PFSK-1 (cell line): ENCODE measurements around the gene COX7A2.

ENCODE experiments used
- FOXP2 ChIP-seq: optimal IDR thresholded peaks from 2 replicates; pipeline ENCODE3; 2011; ENCODE audit warnings: borderline replicate concordance, control low read depth, inconsistent platforms; ENCODE audit not compliant: insufficient read depth; ENCODE audit errors: extremely low read length, extremely low read depth
- POLR2AphosphoS5 ChIP-seq: IDR thresholded peaks from 2 replicates; pipeline ENCODE4 v1.6.1; 2012; ENCODE audit warnings: low read depth, mild to moderate bottlenecking, control low read depth, low read length, moderate library complexity
- REST ChIP-seq, 2 experiments: IDR thresholded peaks; 2 replicates each; pipeline versions ENCODE4 v1.6.1 to v1.8.0; 2011 to 2012; ENCODE audit warnings: low read depth in 2 of 2, low read length in 2 of 2, control low read depth in 1 of 2, inconsistent platforms in 1 of 2, mild to moderate bottlenecking in 1 of 2, moderate library complexity in 1 of 2; ENCODE audit not compliant: insufficient read depth in 1 of 2
- SIN3A ChIP-seq: IDR thresholded peaks from 2 replicates; pipeline ENCODE4 v1.6.1; 2012; ENCODE audit warnings: mild to moderate bottlenecking, low read length, moderate library complexity, borderline replicate concordance; ENCODE audit not compliant: insufficient read depth
- TAF1 ChIP-seq: IDR thresholded peaks from 2 replicates; pipeline ENCODE4 v1.6.1; 2012; ENCODE audit warnings: low read length, control low read depth, borderline replicate concordance; ENCODE audit not compliant: insufficient read depth

The COX7A2 gene

GRCh38 chr6:75280131-75280855 is 36.7 kb upstream of the COX7A2 start:
- TF ChIP-seq POLR2AphosphoS5 (no peak), FOXP2 (no peak), REST (IDR thresholded peaks at IDR 0.05; ENCODE audit: insufficient read depth in 1 of 2, low read depth in 2 of 2, low read length in 2 of 2) (no peak)

GRCh38 chr6:75279418-75279817 is 35.8 kb upstream of the COX7A2 start:
- TF ChIP-seq SIN3A, result no peak
- TF ChIP-seq TAF1, result no peak
- TF ChIP-seq FOXP2, result no peak
- no peak for TF ChIP-seq POLR2AphosphoS5
- no peak for TF ChIP-seq REST (IDR thresholded peaks at IDR 0.05; ENCODE audit: insufficient read depth in 1 of 2, low read depth in 2 of 2, low read length in 2 of 2)

- TF ChIP-seq SIN3A, result no peak
- TF ChIP-seq REST (IDR thresholded peaks at IDR 0.05; ENCODE audit: insufficient read depth in 1 of 2, low read depth in 2 of 2, low read length in 2 of 2), result no peak
- TF ChIP-seq FOXP2, result no peak
- TF ChIP-seq POLR2AphosphoS5, result no peak
- no peak for TF ChIP-seq TAF1
These were observed 35.0 kb upstream of the COX7A2 start for GRCh38 chr6:75278474-75279077.

- TF ChIP-seq POLR2AphosphoS5, result no peak
- no peak for TF ChIP-seq SIN3A
These were observed 31.5 kb upstream of the COX7A2 start for GRCh38 chr6:75275067-75275466.

GRCh38 chr6:75273009-75273408 is 29.4 kb upstream of the COX7A2 start:
- TF ChIP-seq POLR2AphosphoS5 (no peak), REST (IDR thresholded peaks at IDR 0.05; ENCODE audit: insufficient read depth in 1 of 2, low read depth in 2 of 2, low read length in 2 of 2) (no peak), FOXP2 (no peak), TAF1 (no peak), SIN3A (no peak)
